Gastroesophageal sphincter (tissue), 3 donors: Measurements from ENCODE around the gene BARD1.

ENCODE experiments used
- EP300 ChIP-seq: sonication (generic); formaldehyde crosslinking; IDR thresholded peaks from one replicate; pipeline ENCODE4 v1.6.1; 2017; ENCODE audit warnings: antibody characterized with exemption, mild to moderate bottlenecking
- POLR2A ChIP-seq, 2 donors: fragments of 450-650 bp; IDR thresholded peaks; one replicate each; pipeline ENCODE4 v1.6.1; 2017; ENCODE audit warnings: antibody characterized with exemption in 2 of 2, mild to moderate bottlenecking in 2 of 2, moderate library complexity in 1 of 2
- POLR2AphosphoS5 ChIP-seq: sonication (generic); formaldehyde crosslinking; IDR thresholded peaks from one replicate; pipeline ENCODE4 v1.6.1; 2017; ENCODE audit warnings: antibody characterized with exemption
- TF ChIP-seq, protein P1 (sequence below), 4 experiments: fragments of 200-600 bp in 2 of 4; fragments of 450-650 bp in 2 of 4; sonication (generic) in 1 of 4; IDR thresholded peaks; one replicate each; pipeline ENCODE4 v1.5.1; 2017 to 2019; ENCODE audit warnings: antibody characterized with exemption in 4 of 4, mild to moderate bottlenecking in 2 of 4, moderate library complexity in 2 of 4

DNA sequence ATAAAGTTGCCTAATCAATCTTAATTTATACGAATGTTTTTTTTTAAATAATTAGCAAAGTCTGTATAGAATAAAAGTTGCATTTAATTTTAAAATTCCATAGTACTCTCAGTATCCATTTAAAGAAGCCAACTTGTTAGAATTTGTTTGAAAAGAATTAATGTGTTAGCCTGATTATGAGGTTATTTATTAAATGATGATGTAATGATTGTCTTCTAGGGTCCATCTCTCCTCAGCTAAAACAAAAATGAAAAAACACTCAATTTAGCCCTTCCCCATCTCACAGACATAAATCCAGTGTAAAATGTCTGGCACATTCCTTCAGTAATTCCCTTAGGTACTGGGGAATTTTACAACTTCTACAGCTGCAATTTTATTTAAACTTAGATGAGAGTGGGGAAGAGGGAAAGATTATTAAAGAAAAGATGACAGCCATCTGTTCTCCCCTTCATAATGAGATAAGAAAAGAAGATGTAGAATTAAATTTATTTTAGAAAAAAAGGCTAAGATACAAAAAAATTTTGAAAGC, 68.6 kb downstream of the BARD1 start:
- TF ChIP-seq, protein P1, sequence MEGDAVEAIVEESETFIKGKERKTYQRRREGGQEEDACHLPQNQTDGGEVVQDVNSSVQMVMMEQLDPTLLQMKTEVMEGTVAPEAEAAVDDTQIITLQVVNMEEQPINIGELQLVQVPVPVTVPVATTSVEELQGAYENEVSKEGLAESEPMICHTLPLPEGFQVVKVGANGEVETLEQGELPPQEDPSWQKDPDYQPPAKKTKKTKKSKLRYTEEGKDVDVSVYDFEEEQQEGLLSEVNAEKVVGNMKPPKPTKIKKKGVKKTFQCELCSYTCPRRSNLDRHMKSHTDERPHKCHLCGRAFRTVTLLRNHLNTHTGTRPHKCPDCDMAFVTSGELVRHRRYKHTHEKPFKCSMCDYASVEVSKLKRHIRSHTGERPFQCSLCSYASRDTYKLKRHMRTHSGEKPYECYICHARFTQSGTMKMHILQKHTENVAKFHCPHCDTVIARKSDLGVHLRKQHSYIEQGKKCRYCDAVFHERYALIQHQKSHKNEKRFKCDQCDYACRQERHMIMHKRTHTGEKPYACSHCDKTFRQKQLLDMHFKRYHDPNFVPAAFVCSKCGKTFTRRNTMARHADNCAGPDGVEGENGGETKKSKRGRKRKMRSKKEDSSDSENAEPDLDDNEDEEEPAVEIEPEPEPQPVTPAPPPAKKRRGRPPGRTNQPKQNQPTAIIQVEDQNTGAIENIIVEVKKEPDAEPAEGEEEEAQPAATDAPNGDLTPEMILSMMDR (IDR thresholded peaks at IDR 0.05), result no peak
- TF ChIP-seq EP300 (no peak), POLR2A (IDR thresholded peaks at IDR 0.05) (no peak), POLR2AphosphoS5 (no peak)
